Measurements from ENCODE around the gene CCDC90B.

DNA sequence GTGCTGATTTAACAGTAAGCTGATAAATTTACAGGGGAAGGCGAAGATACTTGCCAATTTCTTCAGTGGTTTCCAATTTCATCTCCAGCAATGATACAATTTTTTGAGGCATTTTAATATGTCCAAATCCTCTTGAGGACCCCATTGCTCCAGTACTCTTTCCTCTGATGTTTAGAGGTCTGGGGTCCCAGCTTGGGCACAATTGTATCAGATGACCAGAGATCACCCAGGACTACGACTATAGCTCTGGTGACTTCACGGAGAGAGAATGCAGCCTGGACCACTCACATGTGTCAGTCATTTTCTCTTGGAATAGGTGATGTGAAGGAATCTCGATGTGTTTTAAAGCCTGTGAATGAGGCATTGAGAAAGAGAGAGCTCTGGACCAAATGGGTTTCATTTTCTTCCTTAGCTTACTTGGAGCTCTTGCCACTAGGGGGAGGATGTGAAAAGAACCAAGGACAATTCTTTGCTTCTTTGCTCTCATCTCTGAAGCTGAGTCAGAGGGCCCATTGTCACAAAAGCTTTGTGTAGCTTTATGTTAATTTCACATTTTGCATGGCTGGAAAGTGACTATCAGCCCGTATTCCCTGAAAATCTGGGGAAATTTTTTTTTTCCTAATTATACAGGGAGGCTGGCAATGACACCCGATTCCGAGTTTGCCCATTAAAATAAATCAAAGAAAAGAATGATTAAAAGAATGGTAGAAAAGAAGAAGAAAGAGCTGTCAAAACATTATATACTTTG, 6.7 kb upstream of the CCDC90B start:
- TF ChIP-seq EZH2 (IDR thresholded peaks at IDR 0.05) (no peak), POLR2AphosphoS5 (IDR thresholded peaks at IDR 0.05; ENCODE audit: borderline replicate concordance, low read depth, low read length) (no peak), FOXP2 (optimal IDR thresholded peaks at IDR 0.05; ENCODE audit: control extremely low read depth, extremely low read length, insufficient read depth) (no peak)
